HG03378 (cell line): ENCODE measurements around the gene CD52.
"Not testable (repeated sequence)": the region's sequence is repeated elsewhere in the genome, so short reads cannot be mapped to it uniquely, and the experiment has no call there.

ENCODE experiments used
- ATAC-seq: cut with Tn5 transposase; IDR thresholded peaks from one replicate; pipeline ENCODE4 v1.9.1; 2021; ENCODE audit warnings: mild to moderate bottlenecking, moderate library complexity; ENCODE audit not compliant: unreplicated experiment

The CD52 gene

DNA sequence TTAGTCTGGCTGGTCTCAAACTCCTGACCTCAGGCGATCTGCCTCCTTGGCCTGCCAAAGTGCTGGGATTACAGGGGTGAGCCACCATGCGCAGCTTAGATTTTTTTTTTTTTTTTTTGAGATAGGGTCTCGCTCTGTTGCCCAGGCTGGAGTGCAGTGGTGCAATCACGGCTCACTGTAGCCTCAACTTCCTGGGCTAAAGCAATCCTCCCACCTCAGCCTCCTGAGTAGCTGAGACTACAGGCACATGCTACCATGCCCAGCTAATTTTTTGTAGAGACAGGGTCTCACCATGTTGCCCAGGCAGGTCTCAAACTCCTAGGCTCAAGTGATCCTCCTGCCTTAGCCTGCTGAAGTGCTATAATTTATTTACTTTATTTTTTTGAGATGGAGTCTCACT is 11.6 kb downstream of the CD52 start:
- not testable (repeated sequence) for ATAC-seq

GRCh38 chr1:26330276-26330675 is 12.5 kb downstream of the CD52 start:
- no peak for ATAC-seq

GRCh38 chr1:26333312-26333711 is 15.6 kb downstream of the CD52 start:
- not testable (repeated sequence) for ATAC-seq

- no peak for ATAC-seq
Observed at GRCh38 chr1:26335774-26336476, 18.2 kb downstream of the CD52 start.

GRCh38 chr1:26336477-26337205 is 18.9 kb downstream of the CD52 start:
- ATAC-seq, result no peak

GRCh38 chr1:26337206-26337535 is 19.4 kb downstream of the CD52 start:
- no peak for ATAC-seq

DNA sequence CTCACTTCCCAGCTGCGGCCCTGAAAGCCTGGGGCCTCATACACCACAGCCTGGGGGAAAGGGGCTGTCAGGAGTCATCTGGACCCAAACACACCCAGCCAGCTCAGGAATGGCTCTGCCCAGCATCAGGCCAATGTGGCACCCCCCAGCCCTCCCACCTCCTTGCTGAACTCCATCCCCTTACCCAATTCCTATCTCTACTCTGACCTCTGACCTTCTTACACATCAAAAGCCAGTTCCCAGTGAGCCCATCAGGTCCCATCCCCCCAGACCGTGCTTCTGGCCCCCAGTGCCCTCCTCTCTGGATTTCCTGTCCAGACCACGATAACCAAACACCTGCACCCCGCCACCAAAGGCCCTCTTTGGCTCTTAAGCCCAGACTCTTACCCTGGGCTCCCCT is 19.9 kb downstream of the CD52 start:
- no peak for ATAC-seq

- ATAC-seq, result no peak
Observed at GRCh38 chr1:26338670-26339069, 20.9 kb downstream of the CD52 start.

DNA sequence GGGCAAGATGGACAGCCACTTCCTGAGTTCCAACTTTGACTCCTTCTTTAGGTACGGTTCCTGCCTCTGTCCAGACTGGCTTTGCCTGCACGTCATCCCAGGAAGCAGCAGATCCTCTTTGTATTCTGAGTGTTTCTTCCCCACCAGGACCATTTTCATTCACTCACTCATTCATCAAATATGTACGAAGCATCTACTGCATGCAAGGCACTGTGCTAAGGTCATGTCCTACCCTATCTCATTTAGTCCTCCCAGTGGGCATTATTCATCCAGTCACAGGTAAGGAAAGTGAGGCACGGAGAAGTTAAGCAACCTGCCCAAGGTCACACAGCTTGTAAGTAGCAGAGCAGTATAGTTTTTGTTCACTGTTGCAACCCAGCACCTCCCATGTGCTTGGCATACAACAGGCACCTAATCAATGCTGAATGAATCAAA is 22.3 kb downstream of the CD52 start:
- no peak for ATAC-seq

- ATAC-seq, result no peak
Observed at GRCh38 chr1:26344147-26344920, 26.6 kb downstream of the CD52 start.

GRCh38 chr1:26345718-26346117 is 28.0 kb downstream of the CD52 start:
- no peak for ATAC-seq

DNA sequence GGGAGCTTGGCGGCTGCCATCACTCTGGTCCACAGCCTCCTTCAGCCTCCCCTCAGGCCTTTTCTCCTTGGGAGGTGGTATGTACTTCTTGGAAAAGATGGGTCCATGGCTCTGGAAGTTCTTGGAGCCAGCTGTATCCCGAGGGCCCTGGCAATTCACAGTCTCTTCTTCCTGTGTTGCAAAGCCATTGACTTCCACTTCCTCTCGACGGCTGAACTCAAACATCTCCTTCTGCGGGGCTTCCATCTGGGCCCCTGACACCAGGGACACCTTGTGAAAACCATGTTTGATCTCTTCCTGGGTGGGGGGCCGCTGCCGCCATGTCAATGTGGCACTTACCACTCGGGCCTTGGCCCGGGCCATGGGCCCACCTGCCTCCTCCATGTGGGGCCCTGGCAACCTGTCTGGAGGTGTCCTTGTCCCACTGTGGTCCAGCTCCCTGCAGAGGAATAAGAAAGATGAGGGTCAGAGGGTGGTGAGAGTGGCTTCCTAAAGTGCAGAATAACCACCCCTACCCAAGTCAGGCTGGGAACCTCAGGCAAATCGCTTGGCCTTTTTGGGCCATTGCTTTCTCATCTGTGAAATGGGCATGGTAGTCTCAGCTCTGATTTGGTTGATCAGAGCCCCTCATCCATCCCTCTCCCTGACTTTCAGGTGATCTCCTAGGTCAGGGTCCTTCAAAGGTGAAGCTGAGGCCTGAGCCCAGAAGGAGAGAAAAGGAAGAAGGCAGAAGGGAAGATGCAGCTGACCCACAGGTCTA is 28.7 kb downstream of the CD52 start:
- ATAC-seq, result no peak

DNA sequence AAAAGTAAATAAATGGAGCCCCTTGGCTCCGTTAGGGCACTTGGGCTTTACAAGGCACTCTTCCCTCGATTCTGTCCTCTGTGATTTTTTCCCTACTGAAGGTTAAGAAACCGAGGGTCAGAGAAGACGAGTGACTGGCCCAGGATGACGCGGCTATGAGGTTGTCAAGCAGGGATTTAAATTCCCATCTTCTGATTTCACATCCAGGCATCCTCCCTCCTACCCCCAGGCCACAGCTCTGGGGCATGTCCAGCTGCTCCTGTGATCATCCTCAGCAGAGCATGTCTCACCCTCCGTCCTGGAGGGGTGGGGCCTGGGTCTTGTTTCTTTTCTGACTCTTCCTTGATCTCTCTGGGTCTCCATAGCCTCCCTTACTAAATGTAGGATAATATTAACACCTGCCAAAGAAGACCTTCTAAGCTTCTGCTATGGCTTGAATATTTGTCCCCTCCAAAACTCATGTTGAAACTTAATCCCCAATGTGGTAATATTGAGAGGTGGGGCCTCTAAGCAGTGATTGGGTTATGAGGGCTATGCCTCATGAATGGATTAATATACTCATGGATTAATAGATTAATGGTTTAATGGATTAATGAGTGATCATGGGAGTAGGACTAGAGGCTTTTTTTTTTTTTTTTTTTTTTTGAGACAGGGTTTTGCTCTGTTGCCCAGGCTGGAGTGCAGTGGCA is 31.6 kb downstream of the CD52 start:
- no peak for ATAC-seq

GRCh38 chr1:26349877-26350244 is 32.1 kb downstream of the CD52 start:
- no peak for ATAC-seq

DNA sequence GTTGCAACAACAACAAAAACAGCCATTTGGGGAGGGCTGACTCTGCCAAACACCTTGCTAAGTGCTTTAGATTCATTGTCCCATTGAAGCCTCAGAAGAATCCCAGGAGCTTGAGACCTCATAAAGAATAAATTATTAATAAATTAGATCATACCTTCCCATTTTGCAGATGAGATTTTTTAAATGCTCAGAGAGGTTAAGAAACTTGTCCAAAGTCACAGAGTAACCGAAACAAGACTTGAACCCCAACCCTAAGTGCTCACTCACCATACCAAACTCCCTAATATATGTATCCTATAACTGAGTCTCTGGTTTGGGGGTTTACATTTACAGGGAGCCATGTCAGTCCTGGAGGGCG is 32.6 kb downstream of the CD52 start:
- ATAC-seq, result no peak

- no peak for ATAC-seq
Observed at GRCh38 chr1:26350701-26351589, 33.2 kb downstream of the CD52 start.

DNA sequence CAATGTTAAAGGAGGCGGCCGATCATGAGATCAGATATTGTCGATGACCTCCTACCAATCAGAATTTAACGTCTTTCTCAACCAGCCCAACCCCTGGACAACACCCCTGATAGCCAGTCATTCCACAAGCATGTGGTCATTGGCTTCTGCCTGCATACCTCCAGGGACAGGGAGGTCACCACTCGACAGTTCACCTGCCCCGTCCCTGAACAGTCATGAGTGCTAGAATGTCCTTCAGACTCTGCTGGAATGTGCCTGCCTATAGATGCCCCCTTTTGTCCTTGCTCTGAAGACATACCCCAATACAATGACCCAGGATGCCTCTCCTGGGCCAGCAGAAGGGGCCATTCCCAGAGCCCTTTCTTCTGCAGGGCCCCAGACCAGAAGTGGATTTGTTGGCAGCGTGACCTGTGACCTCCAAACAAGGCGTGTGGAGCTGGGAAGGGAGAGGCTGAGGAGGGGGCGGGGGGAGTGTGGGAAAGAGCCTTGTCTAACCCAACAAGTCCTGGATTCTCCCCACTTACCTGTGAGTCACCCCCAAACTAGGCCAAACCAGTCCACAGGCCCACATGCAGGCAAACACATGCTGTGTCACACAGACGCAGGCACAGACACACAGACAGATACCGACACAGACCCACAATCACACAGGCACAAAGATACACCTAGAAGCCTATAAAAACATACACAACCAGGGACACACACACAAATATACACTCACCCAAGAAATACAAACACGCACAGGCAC is 34.0 kb downstream of the CD52 start:
- no peak for ATAC-seq

GRCh38 chr1:26352338-26352679 is 34.6 kb downstream of the CD52 start:
- ATAC-seq, result no peak

DNA sequence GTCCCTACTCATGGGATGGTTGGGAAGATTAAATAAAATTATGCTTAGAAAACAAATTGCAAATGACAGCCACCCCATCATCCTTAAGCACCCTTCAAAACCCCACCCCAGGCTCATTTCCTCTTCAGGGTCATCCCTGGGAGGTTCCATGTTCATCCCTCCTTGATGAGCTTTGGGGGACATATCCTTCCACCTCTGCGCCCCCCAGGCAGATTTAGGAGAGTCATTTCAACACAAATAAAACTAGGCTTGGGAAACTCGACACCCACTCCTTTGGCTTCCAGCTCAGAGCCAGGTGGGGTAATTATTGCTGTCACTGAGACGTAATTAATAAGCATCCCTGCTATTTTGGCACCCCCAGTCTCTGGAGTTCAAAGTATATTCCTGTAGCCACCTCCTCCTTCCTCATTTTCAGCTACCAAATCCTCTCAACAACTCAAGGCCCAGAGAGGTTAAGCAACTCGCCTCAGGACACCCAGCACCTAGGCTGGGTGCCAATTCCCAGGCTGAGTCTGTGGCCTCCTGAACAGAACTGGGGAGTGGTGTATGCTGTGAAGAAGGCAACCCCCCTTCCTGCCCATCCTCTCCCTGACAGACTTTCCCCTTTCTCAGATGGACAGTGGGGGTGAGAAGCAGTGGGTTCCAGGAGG is 35.6 kb downstream of the CD52 start:
- ATAC-seq, result no peak
